ENCODE data around the gene SH3PXD2A.

The SH3PXD2A gene

DNA sequence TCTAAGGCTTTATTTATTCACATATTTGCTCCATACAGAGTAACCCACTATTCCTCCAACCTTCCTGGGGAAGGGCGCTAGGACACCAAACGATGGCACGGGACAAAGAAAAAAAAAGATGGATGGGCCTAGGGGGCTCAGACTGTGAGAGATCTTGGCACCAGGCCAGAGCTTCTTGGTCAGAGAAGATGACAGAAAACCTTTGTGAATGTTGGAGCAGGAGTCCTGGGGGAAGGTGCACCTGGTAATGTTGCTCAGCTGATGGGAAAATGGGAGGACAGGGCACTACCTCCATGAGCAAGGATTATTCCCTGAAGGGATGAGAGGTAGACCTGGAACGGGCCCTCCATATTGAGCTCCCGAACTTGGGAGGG is 1.4 kb upstream of the SH3PXD2A start:
- Histone ChIP-seq H3K9me3 (no peaks in the 10 kb centered on the region), H3K4me3 (no peak overlapping the region), H3K36me3 (no peaks in the 10 kb centered on the region), H3K4me1 (peaks cover 0 to 51% (median 32%) of the 10 kb centered on the region in 4 donors), H3K27ac (peak overlapping the region in 1 of 2 donors; percentile 5), H3K27me3 (no peaks in the 10 kb centered on the region)
- intact Hi-C loops (cut with DNase I; ENCODE audit: low total_unique reads): loop anchor here (10.0 kb wide), 1 partner anchor 252 kb away; no protein-coding TSS in a partner anchor
- peak in 1 of 2 donors; percentile 58 for DNase-seq
- TF ChIP-seq, protein P1, sequence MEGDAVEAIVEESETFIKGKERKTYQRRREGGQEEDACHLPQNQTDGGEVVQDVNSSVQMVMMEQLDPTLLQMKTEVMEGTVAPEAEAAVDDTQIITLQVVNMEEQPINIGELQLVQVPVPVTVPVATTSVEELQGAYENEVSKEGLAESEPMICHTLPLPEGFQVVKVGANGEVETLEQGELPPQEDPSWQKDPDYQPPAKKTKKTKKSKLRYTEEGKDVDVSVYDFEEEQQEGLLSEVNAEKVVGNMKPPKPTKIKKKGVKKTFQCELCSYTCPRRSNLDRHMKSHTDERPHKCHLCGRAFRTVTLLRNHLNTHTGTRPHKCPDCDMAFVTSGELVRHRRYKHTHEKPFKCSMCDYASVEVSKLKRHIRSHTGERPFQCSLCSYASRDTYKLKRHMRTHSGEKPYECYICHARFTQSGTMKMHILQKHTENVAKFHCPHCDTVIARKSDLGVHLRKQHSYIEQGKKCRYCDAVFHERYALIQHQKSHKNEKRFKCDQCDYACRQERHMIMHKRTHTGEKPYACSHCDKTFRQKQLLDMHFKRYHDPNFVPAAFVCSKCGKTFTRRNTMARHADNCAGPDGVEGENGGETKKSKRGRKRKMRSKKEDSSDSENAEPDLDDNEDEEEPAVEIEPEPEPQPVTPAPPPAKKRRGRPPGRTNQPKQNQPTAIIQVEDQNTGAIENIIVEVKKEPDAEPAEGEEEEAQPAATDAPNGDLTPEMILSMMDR (IDR thresholded peaks at IDR 0.05): no peak

DNA sequence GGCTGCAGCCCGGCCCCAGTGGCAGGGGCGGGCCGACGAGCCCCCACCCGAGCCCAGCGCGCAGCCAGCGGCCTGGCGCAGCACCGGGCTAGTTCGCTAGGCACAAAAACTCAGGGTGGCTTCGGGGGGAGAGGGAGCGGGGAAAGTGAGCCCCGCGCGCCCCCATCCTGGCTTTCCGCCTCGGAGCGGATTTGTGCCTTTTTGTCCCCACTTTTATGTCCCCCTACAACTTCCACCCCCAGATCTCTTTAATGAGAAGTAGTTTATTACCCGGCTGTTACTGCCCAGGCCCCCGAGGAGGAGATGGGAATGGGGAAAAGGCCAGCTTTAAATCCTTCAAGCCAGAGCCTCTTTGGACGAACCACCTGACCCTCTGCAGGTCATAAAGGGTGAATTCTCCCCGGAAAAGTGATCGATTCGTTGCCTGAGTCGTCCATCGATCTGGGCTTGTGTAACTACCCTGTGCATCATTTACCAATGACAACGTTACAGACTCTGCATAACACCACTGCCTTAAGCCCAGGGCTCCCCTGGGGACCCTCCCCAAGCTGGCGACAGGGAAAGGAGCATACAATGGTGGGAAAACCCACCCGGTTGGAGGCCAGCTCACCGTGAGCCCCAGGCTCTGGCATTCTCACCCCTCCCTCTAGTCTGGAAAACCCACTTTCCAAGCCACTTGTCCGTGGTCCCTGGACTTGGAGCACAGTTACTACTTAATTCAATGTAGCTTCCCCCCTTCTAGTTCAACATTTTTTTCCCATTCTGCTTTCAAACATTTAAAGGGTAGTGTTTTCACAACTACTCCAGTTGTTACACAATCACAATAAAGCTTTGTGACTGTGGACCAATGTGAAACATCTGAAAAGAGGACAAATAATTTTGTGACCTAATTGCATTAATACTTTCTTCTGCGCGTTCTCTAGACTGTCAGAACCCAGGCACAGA is 748 bp upstream of the SH3PXD2A start:
- Histone ChIP-seq H3K4me1 (peaks cover 0 to 51% (median 32%) of the 10 kb centered on the region in 4 donors), H3K9me3 (no peaks in the 10 kb centered on the region), H3K4me3 (peak overlapping the region; percentile 57 to 61), H3K27ac (peak overlapping the region; percentile 55 to 62), H3K36me3 (no peaks in the 10 kb centered on the region), H3K27me3 (no peaks in the 10 kb centered on the region)
- DNase-seq: peak in 1 of 2 donors; percentile 41
- TF ChIP-seq, protein P1 (IDR thresholded peaks at IDR 0.05): no peak
- intact Hi-C loops (cut with DNase I; ENCODE audit: low total_unique reads): loop anchor here (10.0 kb wide), 1 partner anchor 251 kb away; no protein-coding TSS in a partner anchor

DNA sequence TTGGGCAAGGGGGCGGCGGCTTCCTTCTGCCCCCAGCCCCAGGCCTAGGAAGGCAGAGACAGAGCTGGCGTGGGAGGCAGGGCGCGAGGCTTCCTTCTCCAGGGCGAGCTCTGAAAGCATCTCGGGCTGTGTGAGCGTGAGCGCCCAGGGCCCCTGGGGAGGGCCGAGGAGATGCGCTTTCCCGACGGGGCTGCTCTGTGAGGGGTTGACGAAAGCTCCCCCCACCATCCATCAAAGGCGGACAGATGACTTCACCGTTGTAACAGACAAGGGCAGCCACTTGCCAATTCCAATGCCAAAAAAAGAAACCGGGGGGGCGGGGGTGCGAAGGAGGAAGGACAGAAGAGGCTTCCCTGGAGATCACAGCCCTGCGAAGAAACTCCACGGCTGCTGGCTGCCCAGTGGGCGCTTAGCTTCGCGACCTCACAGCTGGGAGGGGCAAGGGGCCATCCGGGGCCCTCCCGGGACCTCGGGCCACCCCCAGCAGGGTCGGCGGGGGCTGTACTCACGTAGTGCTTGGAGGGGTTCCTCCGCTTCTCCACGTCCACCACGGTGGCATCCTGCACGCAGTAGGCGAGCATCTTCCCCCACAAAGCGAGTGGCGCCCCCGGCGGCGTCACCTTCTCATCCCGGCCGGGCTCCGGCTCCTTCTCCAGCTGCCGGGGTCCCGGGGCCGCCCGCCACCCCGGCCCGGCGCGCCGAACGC is 537 bp downstream of the SH3PXD2A start:
- no peaks in the 10 kb centered on the region for H3K9me3 ChIP-seq
- H3K36me3 ChIP-seq: no peaks in the 10 kb centered on the region
- no peaks in the 10 kb centered on the region for H3K27me3 ChIP-seq
- peak in 1 of 2 donors; percentile 75 for DNase-seq
- peak overlapping the region; percentile 55 to 62 for H3K27ac ChIP-seq
- intact Hi-C loops (cut with DNase I; ENCODE audit: low total_unique reads): loop anchor here (10.0 kb wide), 1 partner anchor 250 kb away; no protein-coding TSS in a partner anchor
- H3K4me3 ChIP-seq: peak overlapping the region; percentile 57 to 61
- TF ChIP-seq, protein P1 (IDR thresholded peaks at IDR 0.05): no peak
- H3K4me1 ChIP-seq: peaks cover 0 to 62% (median 38%) of the 10 kb centered on the region in 4 donors

DNA sequence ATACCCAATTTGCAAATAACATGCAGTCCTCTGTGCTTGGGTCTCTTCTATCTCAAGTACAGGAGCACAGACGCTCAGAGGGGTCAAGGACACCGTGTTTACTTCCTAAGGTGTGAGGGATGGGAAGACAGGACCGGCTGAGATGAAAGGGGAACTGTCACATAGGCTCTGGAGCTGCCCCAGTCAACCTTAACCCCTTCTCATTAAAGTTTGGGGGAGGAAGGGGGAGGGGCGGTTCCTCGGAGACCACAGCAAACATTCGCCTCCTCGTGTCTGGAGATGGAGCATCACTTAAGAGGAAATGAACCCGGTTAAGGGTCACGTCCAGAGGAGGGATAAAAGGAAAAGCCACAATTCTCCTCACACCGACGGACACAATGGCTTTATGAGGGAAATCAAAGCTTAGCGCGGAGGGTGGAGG is 1.1 kb downstream of the SH3PXD2A start:
- H3K4me3 ChIP-seq: peak overlapping the region; percentile 57 to 61
- no peaks in the 10 kb centered on the region for H3K27me3 ChIP-seq
- TF ChIP-seq, protein P1 (IDR thresholded peaks at IDR 0.05): no peak
- no peaks in the 10 kb centered on the region for H3K36me3 ChIP-seq
- peak in 1 of 2 donors; percentile 67 for DNase-seq
- no peaks in the 10 kb centered on the region for H3K9me3 ChIP-seq
- intact Hi-C loops (cut with DNase I; ENCODE audit: low total_unique reads): loop anchor here (10.0 kb wide), 1 partner anchor 249 kb away; no protein-coding TSS in a partner anchor
- peak overlapping the region; percentile 55 to 62 for H3K27ac ChIP-seq
- H3K4me1 ChIP-seq: peaks cover 0 to 65% (median 41%) of the 10 kb centered on the region in 4 donors

DNA sequence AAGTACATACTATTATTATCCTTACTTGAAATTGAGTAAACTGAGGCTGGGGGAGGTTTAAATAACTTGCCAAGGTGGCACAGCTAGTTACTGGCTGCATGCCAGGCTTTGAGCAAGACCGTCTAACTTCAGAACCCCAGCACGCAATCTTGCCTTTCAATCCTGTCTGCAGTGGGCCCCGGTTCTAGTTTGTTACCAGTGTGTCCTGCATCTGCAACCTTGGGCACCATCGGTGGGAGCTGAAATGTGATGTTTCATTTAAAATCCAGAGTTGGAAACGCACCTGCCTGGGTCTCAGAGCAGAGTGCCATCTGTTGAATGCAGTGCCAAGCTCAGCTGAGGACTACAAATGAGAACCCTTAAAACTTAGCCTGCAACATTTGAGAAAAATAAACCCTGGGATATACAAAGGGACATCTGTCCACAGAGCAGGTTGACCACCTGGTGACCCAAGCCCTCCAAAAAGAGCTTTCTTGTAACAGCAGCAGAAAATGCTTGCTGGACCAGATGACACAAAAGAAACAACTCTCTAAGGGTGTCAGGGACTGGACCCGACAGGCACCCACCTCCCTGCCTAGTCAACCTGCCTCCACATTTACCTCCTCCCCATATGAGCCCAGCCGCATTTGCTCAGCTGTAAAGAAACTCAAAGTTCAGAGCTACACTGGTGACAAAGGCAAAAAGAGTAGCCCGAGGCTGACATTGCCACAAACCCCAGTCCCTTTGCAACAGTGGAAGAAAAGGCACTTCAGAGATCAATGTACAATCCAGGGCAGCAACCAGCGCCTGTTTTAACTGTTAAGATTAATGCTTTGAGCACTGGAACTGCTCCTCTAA is 1.7 kb downstream of the SH3PXD2A start:
- Histone ChIP-seq H3K4me3 (peak overlapping the region; percentile 57 to 61), H3K4me1 (peaks cover 0 to 61% (median 42%) of the 10 kb centered on the region in 4 donors), H3K36me3 (no peaks in the 10 kb centered on the region), H3K27me3 (no peaks in the 10 kb centered on the region), H3K27ac (peak overlapping the region in 1 of 2 donors; percentile 55), H3K9me3 (no peaks in the 10 kb centered on the region)
- peak in 1 of 2 donors; percentile 62 for DNase-seq
- intact Hi-C loops (cut with DNase I; ENCODE audit: low total_unique reads): loop anchor here (10.0 kb wide), 1 partner anchor 249 kb away; no protein-coding TSS in a partner anchor
- TF ChIP-seq, protein P1 (IDR thresholded peaks at IDR 0.05): no peak

Data from tibial artery (tissue), 4 donors.